Adrenal gland (tissue), 5 donors: ENCODE measurements around the gene BRPF1.

Experiments
- POLR2A ChIP-seq, 2 donors: fragments of 450-650 bp; IDR thresholded peaks; one replicate each; pipeline ENCODE4 v1.6.1; 2017; ENCODE audit warnings: antibody characterized with exemption in 2 of 2, mild to moderate bottlenecking in 2 of 2, moderate library complexity in 1 of 2
- TF ChIP-seq, protein P1 (sequence below), 6 experiments: fragments of 450-650 bp in 4 of 6; fragments of 200-600 bp in 2 of 6; sonication (generic) in 1 of 6; IDR thresholded peaks; 1 replicate in 5 of 6; 2 replicates in 1 of 6; pipeline versions ENCODE4 v1.5.1 to v1.8.0; 2016 to 2021; ENCODE audit warnings: antibody characterized with exemption in 6 of 6, mild to moderate bottlenecking in 2 of 6, moderate library complexity in 1 of 6
- donor health status: DM: no; HTN: no; CAD: no.

GRCh38 chr3:9797196-9797945 is 65.8 kb downstream of the BRPF1 start:
- TF ChIP-seq POLR2A (IDR thresholded peaks at IDR 0.05), result no peak
- TF ChIP-seq, protein P1, sequence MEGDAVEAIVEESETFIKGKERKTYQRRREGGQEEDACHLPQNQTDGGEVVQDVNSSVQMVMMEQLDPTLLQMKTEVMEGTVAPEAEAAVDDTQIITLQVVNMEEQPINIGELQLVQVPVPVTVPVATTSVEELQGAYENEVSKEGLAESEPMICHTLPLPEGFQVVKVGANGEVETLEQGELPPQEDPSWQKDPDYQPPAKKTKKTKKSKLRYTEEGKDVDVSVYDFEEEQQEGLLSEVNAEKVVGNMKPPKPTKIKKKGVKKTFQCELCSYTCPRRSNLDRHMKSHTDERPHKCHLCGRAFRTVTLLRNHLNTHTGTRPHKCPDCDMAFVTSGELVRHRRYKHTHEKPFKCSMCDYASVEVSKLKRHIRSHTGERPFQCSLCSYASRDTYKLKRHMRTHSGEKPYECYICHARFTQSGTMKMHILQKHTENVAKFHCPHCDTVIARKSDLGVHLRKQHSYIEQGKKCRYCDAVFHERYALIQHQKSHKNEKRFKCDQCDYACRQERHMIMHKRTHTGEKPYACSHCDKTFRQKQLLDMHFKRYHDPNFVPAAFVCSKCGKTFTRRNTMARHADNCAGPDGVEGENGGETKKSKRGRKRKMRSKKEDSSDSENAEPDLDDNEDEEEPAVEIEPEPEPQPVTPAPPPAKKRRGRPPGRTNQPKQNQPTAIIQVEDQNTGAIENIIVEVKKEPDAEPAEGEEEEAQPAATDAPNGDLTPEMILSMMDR (IDR thresholded peaks at IDR 0.05), result no peak
